T-helper 1 cell (primary cell): ENCODE results near the gene CST1.
"Not testable (repeated sequence)": the region's sequence is repeated elsewhere in the genome, so short reads cannot be mapped to it uniquely, and the experiment has no call there.

ENCODE experiments used
- DNase-seq, 5 donors: peaks; one replicate each; pipeline ENCODE4 v3.0.0-alpha.2; 2012 to 2020

The CST1 gene

DNA sequence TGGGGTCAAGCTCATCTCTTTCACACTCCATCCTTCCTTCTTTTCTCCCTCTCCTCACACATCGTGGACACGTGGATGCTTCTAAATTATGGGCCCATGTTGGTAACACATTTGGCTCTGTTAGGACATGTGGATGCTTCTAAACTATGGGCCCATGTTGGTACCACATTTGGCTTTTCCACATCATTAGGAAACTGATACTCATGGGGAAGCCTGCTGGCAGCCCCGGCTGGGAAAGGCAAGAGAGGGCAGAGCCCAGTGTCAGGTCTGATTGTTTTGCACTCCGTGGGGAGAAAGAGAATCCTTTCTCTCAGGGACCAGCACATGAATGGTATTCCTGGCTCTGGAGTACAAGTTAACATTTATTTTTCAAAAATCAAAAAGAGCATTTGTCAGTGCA is 4.0 kb upstream of the CST1 start:
- no peak for DNase-seq

DNA sequence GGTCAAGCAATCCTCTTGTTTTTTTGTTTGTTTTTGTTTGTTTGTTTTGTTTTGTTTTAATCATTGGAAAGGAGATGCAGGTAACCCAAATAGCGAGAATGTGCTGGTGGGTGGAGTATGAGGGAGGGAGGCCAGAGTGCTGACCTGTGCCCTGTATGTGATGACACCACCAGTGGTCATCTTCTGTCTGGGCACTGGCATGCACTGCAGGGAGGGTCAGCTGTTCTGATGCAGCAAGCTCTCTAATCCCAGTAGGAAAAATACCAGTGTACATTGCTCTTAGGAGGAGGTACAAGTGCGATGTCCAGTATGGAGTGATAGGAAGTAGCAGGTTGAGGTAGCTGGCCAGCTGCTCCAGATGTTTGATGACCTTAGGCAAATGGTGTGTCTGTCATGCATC is 2.9 kb upstream of the CST1 start:
- DNase-seq: no peak

DNA sequence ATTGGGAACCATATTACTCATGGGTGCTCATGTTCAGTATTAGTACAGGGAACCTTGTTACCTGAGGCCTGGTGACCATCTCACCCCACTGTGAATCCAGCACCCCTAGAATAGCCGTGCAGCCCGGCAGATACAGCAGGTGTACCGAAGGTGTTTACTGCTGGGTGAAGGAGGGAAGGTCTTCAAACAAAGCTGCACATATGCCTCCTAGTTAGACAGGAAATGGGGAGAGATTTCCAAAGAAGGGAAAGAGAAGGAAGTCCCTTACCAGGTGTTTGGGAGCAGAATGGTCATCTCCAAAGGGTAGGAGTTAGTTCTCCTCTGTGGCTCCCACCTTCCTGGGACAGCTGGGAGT is 2.4 kb upstream of the CST1 start:
- no peak for DNase-seq

DNA sequence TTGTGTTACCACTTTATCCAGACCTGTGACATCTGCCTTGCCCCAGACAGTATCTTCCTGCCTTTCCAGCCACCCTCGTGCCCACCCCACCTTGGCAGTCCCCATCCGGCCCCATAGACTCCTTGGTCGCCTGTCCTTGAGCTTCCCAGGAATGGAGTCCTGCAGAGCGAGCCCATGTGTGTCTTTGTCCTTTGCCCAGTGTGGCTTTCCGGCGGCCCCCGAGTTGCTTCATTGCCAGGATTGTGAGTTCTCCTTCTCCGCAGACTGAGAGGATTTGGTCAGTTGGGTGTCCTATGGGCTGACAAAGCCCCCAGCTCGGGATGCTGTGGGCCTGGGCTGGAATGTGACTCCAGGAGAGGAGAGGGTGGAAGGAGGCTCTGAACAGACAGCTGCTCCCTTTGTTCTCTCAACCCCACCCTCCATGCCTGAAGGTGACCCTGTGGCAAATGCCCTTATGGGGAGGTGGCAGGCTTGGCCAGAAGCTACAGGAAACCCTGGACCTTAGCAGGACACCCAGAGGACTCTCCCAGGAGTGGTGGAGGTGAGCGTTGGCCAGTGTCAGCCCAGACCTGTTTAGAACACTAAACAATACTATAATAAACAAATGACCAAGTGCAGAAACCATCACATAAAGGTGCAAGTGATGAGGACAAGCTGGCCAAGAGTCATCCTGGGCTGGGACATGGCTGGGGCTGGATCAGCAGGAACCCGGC is 1.9 kb upstream of the CST1 start:
- no peak for DNase-seq

DNA sequence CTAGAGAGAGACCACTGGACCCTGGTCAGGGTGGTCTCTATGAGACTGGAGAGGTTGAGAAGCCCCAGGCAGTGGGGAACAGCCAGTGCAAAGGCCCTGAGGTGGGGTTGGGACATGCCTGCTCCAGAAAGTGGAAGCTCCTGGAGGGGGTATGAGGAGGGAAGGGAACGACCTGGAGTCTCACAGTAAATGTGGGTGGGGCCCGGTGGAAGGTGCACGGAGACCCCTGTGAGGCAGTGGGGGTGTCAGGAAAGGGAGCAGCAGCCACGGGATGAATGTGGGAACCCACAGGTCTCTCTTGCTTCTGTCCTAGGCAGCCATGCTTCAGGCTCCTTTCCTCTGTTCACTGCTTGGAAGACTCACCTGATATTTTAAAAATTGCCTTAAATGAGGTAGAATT is 1.3 kb upstream of the CST1 start:
- no peak for DNase-seq

DNA sequence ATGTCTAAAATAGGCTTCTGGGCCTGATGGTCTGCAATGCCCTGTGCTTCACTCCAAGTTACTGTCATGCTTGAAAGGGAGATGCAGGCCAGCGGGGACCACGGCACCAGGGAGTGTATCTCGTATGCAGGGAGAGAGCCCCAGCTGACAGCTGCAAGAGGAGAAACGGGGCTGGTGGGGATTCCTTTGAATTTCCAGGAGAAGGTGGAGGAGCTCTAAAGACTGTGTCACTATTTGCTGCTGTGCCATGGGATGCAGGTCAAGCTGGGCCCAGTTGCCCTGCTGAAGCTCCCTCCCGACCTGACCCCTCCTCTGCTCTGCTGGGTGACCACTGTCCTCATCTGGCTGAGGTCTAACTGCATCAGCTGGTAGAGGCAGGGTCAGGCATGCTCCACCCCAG is 989 bp downstream of the CST1 start:
- DNase-seq: no peak

DNA sequence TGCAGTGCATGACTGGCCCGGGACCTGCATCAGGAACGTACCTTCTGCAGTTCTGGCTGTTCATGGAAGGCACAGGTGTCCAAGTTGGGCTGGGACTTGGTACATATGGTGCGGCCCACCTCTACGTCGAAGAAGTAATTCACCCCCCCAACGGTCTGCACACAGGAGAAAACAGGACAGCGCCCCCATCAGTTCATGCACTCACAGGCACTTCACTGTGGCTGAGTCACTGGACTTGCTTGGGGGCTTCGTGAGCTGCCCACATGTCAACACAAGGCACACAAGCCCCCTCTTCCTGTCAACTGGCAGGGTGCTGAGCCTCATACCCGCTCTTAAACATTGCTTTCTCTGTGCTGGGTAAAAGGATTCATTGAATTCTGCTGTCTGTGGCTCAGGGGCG is 1.8 kb downstream of the CST1 start:
- DNase-seq: not testable (repeated sequence)

DNA sequence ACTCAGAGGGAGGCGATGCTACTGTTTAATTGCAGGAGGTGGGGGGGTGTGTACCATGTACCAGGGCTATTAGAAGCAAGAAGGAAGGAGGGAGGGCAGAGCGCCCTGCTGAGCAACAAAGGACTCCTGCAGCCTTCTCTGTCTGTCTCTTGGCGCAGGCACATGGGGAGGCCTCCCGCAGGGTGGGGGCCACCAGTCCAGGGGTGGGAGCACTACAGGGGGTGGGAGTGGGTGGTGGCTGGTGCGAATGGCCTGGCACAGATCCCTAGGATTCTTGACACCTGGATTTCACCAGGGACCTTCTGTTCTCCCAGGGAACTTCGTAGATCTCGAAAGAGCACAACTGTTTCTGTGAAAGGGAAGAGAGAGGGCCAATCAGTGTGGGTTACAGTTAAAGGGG is 3.2 kb downstream of the CST1 start:
- DNase-seq: not testable (repeated sequence)

DNA sequence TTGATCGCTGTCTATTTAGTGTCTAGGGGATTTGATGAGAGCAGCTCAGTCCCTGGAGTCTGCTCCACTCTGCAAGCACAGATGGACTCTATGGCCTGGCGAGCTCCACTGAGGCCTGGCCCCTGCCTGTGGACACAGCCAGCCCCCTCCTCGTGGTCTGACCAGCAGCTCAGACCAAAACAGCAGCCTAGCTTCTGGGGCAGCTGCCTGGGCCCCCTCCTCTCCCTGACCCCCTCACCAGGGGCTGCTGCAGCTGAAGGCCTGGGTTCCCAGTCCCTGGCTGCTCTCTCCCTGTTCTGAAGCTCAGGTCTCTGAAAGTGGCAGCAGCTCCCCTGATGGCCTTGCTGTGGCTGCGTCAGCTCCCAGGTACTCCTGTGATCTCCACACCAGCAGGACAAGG is 3.6 kb downstream of the CST1 start:
- DNase-seq: not testable (repeated sequence)

DNA sequence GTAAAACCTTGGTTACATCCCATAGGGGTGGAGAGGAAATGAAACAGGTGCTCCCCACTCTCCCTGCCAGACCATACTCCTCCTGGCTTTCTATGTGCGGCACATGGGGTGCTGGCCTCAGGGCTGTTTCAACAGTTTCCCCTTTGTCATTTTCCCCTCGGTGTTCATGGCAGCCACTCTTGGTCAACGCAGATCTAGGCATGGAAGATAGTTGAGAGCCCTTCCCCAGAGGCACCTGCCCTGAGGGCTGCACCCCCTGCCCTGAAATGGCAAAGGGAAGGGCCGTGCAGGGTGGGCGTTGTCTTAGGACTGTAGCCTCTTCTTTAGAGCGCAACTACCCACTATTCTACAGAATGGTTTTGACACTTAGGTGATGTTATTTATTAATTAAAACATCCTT is 4.4 kb downstream of the CST1 start:
- DNase-seq: no peak

DNA sequence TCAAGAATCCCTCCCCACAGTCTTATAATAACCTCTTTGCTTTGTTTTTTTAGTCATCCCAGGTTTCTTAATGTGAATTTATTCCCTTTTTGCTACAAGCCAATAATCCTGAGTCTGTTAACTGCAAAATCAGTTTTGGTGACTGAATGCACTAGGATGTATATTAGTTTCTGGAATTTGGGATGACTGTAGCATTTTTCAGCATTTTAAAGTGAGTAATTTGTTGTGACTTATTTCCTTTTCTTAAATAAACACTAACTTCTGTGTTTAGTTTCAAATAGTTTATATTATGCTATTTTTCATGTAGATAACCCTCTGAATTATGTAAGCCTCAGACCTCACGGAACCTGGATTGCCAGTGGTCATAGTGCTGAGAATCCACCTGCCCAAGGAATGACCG is 5.5 kb downstream of the CST1 start:
- no peak for DNase-seq

DNA sequence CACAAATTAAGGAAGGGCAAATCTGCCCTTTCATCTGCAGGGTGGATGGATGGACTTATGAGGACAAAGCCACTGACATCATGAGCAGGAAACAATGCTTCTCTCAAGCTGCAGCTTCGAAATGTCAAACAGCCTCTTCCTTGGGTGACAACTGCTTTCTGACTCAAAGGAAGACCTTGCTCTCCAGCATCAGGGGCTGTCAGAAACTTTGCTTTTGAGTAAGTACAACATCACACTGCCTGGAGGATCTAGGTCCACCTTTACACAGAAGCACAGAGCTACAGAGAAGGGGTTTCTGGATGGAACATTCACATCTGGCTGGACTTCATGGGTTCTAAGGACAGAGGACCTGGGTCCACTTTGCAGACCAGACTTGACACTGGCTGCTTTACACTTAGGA is 5.9 kb downstream of the CST1 start:
- peak in 1 of 5 donors; percentile 2 for DNase-seq

DNA sequence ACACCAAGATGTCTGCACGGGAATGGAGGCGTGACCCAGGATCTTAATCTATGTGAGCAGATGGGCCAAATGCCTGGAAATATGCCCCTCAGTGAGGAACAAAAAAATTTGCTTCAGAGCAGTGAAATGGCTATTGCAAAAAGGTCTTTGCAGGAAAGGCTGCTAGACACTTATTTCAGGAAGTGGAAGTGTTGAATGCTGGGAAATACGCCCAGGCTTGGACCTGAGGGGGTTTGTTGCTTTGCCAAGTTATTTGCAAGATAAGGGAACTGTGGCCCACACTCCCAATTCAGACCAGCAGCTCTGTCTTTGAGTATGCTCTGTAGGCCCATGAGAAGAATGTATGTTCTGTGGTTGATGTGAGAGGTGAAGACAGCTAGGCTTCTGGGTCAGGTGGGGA is 15.3 kb downstream of the CST1 start:
- DNase-seq: not testable (repeated sequence)

DNA sequence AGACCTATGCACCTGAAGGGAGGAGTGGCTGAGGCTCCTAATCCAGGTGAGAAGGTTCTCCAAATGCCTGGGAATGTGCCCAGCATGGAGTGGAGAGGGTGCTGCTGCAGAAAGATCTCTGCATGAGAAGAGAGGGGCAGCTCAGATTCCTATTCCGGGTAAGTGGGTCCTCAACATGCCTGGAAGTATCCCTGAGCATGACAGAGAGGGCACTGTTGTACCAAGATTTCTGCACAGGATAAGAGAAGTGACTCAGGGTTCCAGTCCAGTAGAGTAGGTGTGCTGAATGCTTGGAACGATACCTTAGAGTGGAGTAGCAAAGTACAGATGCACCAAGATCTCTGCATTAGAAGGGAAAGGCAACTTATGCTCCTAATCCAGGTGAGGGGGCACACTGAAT is 15.8 kb downstream of the CST1 start:
- DNase-seq: not testable (repeated sequence)

DNA sequence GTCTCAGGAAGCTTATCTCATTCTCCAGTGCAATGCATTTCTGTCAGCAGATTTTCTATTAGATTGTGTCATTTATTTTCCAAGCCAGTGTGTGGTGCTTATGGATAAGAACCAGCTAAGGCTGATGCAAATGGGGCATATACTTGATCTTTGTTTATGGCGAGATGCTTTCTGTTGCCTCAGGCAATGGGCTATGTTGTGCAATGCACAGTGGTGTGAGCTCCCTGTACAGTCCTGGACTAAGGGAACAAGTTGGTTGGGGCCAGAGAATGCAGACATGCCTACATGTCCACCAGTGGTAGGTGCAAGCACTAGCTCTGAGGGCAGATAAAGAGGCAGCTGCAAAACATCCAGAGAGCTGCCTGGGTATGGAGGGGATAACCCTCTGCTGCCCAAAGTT is 16.3 kb downstream of the CST1 start:
- DNase-seq: not testable (repeated sequence)

DNA sequence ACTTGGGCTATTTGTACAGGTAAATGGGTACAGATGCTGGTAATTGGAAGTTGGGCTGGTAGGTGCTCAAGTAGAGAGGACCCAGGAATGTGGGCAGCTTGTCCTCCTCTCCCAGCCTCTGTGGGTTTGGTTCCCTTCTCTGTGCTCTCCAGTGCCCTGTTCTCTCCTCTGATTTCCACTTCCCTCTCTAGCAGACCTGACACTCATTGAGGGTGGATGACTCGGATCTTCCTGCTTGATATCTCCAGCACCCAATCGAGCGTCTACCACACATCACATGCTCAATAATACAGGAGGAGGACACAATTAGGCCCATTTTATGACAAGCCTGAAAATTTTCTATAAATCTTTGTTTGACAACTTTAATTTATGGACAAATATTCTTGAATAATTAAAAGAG is 23.7 kb downstream of the CST1 start:
- no peak for DNase-seq

DNA sequence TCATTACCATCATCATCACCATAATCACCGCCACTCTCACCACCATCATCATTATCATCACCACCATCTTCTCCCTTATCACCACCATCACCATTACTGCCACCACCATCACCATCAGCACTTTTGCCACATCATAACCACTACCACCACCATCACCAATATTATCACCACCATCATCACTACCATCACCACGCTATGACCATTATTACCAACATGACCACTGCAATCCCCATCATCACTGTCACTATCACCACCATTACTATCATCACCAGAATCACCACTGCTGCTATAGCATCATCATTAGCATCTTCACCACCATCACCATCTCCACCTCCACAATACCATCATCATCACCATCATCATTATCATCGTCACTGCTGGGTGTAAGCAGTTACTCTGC is 25.6 kb downstream of the CST1 start:
- no peak for DNase-seq

DNA sequence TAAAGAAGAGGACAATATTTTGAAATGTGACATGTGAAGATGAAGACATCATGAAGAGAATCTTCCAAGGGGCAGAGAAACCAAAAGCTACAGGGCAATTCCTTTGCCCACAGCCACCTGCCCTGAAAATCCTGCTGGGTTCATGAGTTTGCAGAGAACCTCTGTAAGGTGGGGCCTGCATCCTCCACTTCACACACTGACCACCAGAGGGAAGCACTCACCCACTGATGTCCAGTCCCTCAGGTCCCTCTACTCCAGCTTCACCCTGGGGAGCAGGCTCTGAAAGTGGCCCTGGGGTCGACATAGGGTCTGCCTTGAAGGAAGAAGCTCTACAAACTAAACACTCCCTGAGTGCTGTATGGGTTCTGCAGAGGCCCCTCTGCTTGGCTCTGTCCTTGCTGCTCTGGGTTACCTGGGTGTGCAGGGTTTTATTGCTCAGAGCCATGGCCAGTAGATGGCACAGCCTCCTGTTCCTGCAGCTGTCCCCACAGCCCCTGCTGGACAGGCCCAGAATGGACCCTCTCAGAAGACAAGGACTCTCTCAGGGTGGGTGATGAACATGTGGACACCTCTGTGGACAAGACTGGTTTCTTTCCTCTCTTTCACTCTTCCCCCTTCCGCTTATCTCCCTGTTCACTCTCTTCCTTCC is 27.0 kb downstream of the CST1 start:
- peak in 2 of 5 donors; percentile 1 to 2 for DNase-seq

DNA sequence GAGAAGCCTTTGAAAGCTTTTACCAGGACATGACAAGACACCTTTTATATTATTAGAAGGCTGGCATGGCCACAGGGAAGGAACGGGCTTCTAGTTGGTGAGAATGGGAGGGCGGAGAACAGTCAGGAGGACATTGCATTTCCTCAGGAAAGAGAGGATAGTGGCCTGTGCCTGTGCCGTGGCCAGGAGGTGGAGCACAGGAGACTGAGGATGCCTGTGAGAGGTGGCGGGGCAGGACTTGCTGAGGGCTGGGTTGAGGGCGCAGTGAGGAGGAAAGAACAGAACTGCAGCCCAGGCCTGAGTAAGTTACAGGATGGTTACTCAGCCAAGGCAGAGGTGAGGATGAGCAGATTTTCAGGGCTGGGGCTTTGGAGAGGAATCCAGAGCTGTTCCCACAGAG is 27.9 kb downstream of the CST1 start:
- DNase-seq: not testable (repeated sequence)

DNA sequence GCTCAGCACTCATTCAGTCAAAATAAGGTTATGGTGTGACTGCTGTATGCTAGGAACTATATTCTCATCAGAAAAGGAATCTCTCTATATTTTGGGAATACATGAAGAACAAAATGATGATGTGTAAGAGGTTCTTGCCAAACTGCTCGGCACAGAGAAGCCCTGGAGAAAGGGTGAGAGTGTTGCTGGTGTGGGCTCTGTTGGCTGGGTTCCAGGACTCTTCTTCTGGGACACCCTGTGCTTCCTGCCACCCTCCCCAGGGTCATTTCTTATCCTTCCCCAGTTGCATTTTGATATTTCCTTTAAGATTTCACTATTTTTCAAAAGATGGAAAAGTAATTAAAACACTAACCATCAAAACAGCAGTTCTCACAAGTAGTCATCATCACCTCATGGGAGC is 28.8 kb downstream of the CST1 start:
- no peak for DNase-seq

DNA sequence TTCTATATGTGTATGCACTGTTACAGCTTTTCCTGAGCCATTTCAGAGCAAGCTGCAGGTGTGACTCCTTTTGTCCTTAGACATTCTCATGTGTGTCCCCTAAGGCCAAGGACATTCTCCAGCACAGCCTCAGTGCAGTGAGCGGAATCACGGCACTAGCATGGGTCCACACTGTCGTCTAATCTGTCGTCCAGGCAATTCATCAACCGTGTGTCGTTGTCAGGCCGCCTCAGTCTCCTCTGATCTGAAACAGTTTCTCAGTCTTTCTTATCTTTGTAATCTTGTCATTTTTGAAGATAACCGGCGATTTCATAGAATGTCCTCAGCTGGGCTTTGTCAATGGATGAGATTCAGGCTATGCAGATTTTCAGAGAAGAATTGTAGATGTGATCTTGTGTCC is 31.4 kb downstream of the CST1 start:
- not testable (repeated sequence) for DNase-seq

DNA sequence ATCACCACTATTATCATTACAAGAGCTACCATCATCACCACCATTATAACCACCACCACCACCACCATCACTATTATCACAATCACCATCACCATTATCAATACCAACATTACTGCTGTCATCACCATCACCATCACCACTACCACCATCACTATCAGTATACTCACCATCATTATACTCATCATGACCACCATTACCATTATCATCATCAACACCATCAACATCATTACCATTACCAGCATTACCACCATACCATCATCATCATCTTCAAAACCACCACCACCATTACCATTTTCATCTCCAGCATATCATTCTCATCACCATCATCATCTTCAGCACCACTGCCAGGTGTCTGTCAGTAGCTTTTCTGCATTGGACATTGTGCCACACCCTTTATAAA is 39.0 kb downstream of the CST1 start:
- not testable (repeated sequence) for DNase-seq

DNA sequence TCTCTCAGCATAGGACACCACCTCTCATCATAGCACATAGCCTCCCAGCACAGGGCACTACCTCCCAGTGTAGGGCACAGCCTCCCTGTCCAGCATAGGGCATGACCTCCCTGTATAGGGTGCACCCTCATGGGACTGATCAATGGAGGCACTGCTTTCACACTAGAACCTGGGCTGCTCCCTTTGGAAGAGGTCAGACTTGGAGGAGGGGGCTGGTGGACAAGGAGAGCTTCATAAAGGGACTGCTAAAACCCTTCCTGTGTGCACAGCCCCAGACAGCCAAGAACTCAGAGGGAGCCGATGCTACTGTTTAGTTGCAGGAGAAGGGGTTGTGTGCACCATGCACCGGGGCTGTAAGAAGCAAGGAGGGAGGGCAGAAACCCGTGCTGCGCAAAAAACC is 40.0 kb downstream of the CST1 start:
- DNase-seq: no peak

DNA sequence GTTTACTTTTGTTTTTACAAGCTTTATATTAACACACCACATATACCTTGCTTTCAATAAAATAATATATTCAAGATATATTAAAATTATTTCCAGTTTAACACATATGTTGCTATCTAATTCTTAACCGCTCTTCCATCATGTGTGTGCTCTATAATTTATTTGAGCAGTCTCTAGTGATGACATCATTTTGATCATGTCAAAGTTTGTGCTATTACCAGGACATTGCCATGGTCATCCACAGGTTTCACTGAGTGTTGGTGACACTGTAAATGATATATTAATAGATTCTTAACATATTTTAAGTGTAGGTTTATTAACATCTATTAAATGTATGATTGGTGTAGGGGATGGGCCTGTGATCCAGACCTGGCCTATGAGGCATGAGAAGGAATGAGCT is 44.8 kb downstream of the CST1 start:
- no peak for DNase-seq

DNA sequence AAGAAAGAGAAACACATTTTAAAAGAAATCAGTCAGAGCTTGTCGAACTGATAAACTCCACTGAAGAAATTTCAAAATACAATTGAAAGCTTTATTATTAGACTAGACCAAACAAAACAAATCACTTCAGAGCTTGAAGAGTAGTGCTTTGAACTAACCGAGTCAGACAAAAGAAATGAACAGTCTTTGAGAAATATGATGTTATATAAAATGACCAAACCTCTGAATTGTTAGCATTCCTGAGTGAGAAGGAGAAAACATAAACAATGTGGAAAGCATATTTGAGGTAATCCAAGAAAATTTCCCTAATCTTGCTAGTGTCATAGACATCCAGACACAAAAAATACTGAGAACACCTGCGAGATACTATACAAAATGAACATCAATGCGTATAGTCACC is 48.7 kb downstream of the CST1 start:
- no peak for DNase-seq
